ENCODE data around the gene RASGRP4. TPM values are rescaled to one million over a fixed set of nuclear protein-coding genes. Genes with fewer than 3 reads are reported as not detected.
"Not testable (repeated sequence)": the region's sequence is repeated elsewhere in the genome, so short reads cannot be mapped to it uniquely, and the experiment has no call there.

RASGRP4 gene, protein sequence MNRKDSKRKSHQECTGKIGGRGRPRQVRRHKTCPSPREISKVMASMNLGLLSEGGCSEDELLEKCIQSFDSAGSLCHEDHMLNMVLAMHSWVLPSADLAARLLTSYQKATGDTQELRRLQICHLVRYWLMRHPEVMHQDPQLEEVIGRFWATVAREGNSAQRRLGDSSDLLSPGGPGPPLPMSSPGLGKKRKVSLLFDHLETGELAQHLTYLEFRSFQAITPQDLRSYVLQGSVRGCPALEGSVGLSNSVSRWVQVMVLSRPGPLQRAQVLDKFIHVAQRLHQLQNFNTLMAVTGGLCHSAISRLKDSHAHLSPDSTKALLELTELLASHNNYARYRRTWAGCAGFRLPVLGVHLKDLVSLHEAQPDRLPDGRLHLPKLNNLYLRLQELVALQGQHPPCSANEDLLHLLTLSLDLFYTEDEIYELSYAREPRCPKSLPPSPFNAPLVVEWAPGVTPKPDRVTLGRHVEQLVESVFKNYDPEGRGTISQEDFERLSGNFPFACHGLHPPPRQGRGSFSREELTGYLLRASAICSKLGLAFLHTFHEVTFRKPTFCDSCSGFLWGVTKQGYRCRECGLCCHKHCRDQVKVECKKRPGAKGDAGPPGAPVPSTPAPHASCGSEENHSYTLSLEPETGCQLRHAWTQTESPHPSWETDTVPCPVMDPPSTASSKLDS
- total RNA-seq, result 3.5 TPM

DNA sequence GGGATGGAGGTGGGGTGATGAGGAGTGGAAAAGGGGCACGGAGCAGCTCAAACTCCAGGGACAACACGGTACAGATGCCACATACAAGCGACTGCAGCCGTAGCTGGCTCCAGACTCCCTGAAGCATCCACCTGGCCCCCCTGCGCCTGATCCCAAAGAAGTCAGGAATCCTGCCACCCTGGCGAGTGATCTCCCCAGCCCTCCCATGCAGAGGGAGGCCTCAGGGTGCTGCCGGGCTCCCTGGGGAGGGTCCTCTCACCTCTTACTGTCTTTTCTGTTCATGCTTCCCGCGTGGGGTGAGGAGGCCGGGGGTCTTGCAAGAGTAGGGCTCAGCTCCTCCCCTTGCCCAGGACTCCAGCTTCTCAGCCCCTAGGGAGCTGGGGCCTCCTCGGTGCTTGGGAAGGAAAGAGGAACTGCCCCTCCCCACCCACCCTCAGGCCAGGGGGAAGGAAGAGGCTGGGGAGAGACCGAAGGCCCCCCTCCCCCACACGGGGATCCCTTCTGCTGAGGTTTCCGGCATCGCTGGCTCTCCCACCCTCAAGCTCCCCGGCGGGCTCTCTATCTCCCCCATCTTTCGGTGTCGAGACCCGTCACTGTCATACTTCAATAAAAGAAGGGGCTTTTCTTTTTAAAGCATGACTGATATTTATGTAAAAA, at the start of gene RASGRP4:
TSS of gene RASGRP4 (minus strand) at position 410 of the 657 bp plus-strand sequence. CDS start at position 282, 128 bp downstream.
- no peak for DNase-seq (ENCODE audit: low spot score)

DNA sequence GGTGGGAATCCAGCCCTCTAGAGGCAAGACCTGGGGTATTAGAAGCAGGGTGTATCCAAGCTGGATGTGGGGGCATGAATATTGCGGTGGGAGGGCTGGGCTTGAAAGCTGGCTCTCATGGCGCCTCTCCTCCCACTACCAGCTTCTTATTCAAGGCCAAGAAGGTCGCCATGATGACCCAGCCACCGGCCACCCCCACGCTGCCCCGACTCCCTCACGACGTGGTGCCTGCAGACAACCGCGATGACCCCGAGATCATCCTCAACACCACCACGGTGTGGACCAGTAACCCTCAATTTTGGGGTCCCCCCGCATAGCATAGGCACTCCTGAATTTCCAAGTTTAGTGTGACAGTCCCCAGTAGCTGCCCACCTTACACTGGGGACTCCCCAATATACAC, 49.2 kb upstream of the RASGRP4 start:
- no peak for DNase-seq (ENCODE audit: low spot score)

GRCh38 chr19:38473201-38473600, 47.2 kb upstream of the RASGRP4 start:
- no peak for DNase-seq (ENCODE audit: low spot score)

- DNase-seq (ENCODE audit: low spot score), result not testable (repeated sequence)
Observed at GRCh38 chr19:38472725-38473124, 46.7 kb upstream of the RASGRP4 start.

DNA sequence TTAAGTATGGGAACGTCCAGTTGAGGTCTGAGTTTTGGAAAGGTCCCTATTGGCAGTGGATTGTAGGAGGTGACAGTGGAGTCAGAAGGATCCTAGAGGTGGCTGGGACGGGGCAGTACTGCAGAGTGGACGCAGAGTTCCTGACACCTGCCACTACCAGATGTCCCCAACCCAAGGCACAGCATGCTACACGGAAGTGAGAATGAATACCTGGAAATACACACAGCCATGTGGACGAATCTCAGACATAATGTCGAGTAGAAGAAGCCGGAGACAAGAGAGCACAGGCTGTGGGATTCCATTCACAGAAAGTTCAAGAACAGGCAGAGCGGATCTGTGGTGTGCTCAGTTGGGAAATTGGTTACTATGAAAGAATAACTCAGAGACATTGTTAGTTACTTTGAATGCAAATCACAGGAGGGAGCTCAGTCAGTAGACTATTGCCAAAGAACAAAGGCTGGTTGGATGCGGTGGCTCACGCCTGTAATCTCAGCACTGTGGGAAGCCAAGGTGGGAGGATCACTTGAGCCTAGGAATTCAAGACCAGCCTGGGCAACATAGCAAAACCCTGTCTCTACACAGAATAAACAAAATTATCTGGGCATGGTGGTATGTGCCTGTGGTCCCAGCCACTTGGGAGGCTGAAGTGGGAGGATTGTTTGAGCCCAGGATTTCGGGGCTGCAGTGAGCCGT, 44.9 kb upstream of the RASGRP4 start:
- DNase-seq (ENCODE audit: low spot score), result no peak

- DNase-seq (ENCODE audit: low spot score), result no peak
Observed at GRCh38 chr19:38469151-38469550, 43.1 kb upstream of the RASGRP4 start.

- no peak for DNase-seq (ENCODE audit: low spot score)
Observed at GRCh38 chr19:38467541-38468525, 41.8 kb upstream of the RASGRP4 start.

- DNase-seq (ENCODE audit: low spot score), result no peak
Observed at GRCh38 chr19:38466050-38466449, 40.0 kb upstream of the RASGRP4 start.

DNA sequence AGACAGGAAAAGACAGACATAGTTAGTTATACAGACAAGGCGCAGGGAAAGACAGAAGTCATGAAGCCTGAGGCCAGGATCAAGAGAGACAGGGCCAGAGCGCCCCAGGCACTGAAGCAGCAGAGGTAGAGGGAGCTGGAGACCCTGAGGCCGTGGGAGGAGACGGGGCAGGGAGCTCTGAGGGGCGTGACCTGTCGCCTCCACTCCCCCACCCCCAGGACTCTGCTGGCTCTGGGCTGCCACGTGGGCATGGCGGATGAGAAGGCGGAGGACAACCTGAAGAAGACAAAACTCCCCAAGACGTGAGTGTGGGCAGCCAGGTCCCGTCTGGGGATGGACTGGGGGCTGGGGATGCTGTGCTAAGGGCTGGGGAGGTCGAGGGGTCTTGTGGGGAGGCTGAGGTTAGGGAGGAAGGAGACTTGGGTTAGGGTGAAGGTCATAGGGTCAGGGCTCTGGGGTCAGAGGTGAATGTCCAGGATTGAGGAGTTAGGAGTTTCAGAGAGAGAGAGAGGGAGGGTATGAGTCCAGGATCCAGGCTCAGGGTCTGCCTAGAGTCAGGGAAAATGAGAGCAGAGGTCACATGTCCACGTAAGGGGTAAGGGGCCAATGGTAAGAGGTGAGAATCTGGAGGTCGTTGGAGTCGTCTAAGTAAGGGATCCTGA, 38.5 kb upstream of the RASGRP4 start:
- no peak for DNase-seq (ENCODE audit: low spot score)

- DNase-seq (ENCODE audit: low spot score), result no peak
Observed at GRCh38 chr19:38463365-38463764, 37.3 kb upstream of the RASGRP4 start.

- no peak for DNase-seq (ENCODE audit: low spot score)
Observed at GRCh38 chr19:38458991-38459390, 33.0 kb upstream of the RASGRP4 start.

DNA sequence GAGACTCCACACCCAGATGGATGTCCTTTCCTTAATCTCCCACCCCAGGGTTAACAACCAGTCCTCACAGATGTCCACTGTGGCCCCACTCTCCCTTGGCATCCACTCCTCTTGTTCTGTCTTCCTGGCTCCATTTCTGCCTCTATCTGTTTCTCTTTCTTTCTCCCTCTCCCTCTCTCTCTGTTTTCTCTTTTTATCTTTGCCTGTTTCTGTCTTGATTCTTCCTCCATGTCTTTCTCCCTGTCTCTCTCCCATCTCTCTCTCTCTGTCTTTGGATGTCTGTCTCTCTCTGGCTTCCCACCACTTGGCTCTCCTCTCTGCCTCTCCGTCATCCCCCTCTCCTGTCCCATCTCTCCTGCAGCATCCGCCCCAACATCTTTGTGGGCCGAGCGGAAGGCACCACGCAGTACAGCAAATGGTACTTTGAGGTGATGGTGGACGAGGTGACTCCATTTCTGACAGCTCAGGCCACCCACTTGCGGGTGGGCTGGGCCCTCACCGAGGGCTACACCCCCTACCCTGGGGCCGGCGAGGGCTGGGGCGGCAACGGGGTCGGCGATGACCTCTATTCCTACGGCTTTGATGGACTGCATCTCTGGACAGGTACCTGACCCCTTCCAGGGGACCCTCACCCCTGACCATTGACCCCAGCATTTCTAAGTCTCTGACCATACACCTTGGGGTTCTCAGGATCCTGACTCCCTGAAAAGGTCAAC, 31.8 kb upstream of the RASGRP4 start:
- no peak for DNase-seq (ENCODE audit: low spot score)

DNA sequence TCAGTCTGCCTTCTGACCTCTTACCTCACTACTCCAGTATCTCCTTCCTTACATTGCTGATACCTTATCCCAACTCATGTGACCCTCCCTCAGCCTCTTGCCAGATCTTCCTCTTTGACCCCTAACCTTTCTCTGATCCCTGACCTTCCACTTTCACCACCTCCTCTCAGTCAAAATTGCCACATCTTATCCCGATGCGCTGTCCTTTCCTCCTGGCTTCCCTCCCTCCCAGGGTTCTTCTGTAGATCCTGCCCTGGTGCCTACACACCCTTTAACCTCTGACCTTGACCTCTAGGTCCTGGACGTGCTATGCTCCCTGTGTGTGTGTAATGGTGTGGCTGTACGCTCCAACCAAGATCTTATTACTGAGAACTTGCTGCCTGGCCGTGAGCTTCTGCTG, 31.2 kb upstream of the RASGRP4 start:
- no peak for DNase-seq (ENCODE audit: low spot score)

GRCh38 chr19:38455031-38455430, 29.0 kb upstream of the RASGRP4 start:
- DNase-seq (ENCODE audit: low spot score), result no peak

DNA sequence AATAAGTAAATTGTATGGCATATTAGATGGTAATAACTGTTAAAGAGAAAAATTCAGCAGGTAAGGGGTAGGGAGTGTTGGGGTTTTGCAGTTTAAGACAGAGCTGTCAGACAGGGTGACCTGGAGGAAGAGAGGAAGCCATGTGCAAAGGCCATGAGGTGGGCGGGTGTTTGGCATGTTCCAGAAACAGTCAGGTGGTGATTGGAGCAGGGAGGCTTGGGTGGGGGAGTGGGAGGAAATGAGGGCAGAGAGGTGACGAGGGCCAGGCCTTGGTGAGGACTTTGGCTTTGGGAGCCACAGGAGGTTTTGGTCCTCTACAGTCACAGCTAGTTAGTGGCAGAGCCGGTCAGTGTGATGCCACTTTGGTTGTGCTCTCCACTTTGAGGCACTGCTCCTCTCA, 27.6 kb upstream of the RASGRP4 start:
- no peak for DNase-seq (ENCODE audit: low spot score)

- no peak for DNase-seq (ENCODE audit: low spot score)
Observed at GRCh38 chr19:38452430-38453366, 26.7 kb upstream of the RASGRP4 start.

- no peak for DNase-seq (ENCODE audit: low spot score)
Observed at GRCh38 chr19:38451629-38452028, 25.6 kb upstream of the RASGRP4 start.

GRCh38 chr19:38451036-38451435, 25.0 kb upstream of the RASGRP4 start:
- no peak for DNase-seq (ENCODE audit: low spot score)

DNA sequence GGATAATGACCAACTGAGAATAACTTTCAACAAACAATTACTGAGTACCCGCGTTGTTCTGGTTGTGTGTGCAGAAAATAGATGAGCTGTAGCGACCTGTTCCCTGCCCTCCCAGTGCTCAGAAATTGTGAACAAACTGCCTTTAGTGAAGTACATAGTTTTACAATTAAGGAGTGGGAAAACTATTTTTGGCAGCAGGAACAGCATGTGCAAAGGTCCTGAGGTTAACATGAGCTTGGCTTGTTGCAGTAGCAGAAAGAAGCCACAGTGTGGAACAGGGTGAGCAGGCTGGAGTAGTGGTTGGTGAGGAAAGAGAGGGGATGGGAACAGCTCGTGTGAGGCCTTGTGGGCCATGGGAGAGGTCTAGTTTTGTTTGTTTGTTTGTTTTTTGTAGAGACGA, 23.5 kb upstream of the RASGRP4 start:
- DNase-seq (ENCODE audit: low spot score), result no peak

All from mucosa of gallbladder (tissue), 1 donor.